NCI-H460 (cell line): ENCODE results near the gene COMMD4. TPM values are rescaled to one million over a fixed set of nuclear protein-coding genes. Genes with fewer than 3 reads are reported as not detected.
"Not testable (repeated sequence)": the region's sequence is repeated elsewhere in the genome, so short reads cannot be mapped to it uniquely, and the experiment has no call there.

Experiments used
- DNase-seq: peaks from one replicate; pipeline ENCODE4 v3.0.0-alpha.2; 2016; ENCODE audit warnings: low read depth; ENCODE audit errors: extremely low read depth
- total RNA-seq: library from RNA; depleted of rRNA; stranded (reverse); fragments of >200 nt; shearing (Covaris generic); gene quantifications from 2 replicates; pipeline ENCODE4 v1.2.3, GENCODE V29; 2014

COMMD4 gene
- total RNA-seq, 1 experiment from 2014 or later = 43.4 TPM

DNA sequence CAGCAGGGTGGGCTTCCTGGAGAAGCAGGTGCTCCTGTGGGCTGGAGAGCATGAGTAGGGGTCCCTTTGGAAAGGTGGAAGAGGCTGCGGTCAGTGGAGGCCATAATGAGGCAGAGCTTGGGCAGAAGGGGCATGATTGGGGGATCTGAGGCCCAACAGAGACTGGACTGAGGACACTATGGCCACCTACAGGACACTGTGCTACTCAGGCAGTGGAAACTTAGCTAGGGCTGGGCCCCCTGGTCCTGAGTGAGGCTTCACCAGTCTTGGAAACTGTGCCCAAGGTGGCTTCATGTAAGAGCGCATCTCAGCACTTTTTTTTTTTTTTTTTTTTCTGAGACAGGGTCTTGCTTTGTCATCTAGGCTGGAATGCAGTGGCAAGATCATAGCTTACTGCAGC, 6.3 kb upstream of the COMMD4 start:
- no peak for DNase-seq

DNA sequence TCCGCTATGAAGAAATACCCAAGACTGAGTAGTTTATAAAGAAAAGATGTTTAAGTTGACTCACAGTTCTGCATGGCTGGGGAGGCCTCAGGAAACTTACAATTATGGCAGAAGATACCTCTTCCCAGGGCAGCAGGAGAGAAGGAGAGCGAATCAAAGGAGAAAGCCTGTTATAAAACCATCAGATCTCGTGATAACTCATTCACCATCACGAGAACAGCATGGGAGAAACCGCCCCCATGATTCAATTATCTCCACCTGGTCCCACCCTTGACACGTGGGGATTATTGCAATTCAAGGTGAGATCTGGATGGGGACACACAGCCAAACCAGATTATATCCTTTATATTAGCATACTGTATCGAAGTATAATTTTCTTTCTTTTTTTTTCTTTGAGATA, 3.8 kb upstream of the COMMD4 start:
- not testable (repeated sequence) for DNase-seq

DNA sequence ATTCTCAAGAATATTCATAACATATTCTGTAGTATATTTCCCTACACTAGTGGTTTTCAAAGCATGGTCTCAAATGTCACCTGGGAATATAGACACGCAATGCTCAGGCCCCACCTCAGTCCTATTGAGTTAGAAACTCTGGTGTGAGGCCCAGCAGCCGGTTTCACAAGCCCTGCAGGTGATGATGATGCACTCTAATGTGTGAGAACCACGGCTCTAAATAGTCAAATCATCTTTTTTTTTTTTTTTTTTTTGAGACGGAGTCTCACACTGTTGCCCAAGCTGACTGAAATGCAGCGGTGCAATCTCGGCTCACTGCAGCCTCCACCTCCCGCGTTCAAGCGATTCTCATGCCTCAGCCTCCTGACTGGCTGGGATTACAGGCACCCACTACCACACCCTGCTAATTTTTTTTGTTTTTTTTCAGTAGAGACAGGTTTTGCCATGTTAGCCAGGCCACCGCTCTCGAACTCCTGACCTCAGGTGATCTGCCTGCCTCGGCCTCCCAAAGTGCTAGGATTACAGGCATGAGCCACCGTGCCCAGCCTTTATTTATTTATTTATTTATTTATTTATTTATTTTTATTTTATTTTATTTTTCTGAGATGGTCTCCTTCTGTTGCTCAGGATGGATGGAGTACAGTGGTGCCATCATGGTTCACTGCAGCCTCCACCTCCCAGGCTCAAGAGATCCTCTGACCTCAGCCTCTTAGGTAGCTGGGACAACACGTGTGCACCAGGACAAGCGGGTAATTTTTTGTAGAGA, 2.0 kb upstream of the COMMD4 start:
- not testable (repeated sequence) for DNase-seq

DNA sequence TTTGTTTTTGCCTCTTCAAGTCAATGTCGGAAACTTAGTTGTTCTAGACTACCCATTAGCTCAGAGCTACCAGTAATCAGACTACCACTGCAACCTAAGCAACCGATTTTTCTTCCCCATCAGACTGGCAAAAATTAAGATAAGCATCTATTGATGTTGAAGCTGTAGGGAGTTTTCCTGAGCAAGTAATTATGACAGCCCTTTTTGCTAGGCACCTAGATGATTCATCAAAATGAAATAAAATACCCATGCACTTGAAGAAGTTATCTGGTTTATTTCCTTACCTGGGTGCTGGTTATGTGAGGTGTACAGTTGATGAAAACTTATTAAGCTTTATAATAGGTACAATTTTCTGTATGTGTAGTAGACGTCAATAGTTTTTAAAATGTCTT, 554 bp upstream of the COMMD4 start:
- no peak for DNase-seq

DNA sequence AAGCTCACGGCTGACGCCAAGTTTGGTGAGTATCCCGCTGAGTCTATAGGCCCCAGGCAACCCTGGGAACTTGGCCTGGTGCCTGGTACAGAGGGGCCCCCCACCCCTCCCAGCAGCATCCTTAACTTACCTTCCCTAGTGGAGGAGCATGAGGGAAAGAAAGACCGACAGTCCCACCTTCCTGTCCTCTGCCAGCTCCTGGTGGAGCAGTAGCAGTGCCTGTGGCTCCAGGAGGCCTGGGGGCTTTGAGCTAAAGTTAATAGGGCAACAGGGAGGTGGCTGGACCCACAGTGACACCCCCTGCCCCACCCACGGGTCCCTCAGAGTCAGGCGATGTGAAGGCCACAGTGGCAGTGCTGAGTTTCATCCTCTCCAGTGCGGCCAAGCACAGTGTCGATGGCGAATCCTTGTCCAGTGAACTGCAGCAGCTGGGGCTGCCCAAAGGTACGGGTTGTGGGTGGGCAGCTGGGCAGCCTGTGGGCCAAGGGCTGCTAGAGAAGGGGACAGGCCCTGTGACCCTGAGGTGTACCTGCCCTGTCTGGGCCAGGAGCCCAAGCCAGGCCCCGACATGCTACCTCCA, 2.9 kb downstream of the COMMD4 start:
- DNase-seq = no peak

DNA sequence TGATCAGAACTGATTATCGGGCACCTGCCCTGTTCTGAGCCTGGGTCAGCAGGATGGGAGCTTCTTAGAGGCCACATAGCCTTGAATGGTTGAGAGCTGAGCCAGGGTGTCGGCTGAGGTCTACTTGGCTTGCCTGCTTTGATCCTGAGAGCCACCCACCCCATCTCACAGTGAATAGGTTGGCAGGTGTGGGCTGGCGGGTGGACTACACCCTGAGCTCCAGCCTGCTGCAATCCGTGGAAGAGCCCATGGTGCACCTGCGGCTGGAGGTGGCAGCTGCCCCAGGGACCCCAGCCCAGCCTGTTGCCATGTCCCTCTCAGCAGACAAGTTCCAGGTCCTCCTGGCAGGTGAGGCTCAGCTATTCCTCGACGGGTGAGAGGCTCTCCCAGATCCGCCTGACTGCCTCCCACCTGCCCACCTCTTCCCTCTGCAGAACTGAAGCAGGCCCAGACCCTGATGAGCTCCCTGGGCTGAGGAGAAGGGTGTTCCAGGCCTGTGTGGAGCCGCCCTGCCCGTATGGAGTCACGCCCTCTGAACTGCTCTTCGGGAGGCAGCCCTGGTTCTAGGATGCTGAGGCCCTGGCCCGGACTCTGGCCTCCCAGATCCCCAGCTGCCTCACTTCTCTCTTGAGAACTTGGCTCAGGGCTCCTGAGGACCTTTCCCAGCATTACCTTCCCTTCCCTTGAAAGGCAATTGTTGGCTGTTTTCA, 3.8 kb downstream of the COMMD4 start:
- no peak for DNase-seq

DNA sequence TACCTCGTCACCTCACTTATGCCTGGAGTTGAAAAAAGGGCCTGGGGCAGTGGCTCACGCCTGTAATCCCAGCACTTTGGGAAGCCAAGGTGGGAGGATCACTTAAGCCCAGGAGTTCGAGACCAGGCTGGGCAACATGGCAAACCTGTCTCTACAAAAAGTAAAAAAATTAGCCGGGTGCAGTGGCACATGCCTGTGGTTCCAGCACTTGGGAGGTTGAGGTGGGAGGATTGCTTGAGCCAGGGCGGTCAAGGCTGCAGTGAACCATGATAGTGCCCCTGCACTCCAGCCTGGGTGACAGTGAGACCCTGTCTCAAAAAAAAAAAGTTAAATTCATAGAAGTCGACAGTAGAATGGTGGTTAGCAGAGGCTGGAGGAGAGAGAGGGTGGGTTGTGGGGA, 6.4 kb downstream of the COMMD4 start:
- no peak for DNase-seq

DNA sequence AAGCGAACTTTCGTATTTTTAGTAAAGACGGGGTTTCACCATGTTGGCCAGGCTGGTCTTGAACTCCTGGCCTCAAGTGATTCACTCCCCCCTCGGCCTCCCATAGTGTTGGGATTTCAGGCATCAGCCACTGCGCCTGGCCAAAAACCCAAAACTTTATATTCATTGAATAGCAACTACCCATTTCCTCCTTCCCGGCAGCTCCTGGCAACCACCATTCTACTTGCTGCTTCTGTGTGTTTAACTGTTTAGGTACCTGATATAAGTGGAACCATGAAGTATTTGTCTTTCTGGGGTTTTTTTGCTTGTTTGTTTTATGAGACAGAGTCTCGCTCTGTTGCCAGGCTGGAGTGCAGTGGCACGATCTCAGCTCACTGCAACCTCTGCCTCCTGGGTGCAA, 8.1 kb downstream of the COMMD4 start:
- not testable (repeated sequence) for DNase-seq

DNA sequence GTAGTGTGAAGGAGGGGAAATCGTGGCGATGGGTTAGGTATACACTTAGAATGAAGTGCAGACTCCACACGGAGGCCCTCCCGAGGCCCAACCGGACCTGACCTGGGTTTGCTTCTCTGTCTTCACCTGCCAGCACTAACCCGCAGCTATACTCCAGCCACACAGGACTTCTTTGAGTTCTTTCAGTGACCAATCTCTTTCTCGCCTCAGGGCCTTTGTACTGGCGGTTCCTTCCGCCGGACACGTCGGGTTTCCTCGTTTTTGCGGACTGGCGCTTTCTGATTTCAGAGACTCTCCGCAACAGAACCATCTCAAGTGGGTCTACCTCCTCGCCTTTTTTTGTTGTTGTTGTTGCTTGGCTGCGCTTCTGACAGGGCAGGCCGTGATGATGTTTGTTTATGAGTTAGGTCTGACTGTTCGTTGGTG, 10.9 kb downstream of the COMMD4 start, which contains the start of gene NEIL1:
TSS of gene NEIL1 (plus strand) at position 244 of the 426 bp plus-strand sequence. CDS start 1,867 bp downstream, outside the sequence.
- no peak for DNase-seq

DNA sequence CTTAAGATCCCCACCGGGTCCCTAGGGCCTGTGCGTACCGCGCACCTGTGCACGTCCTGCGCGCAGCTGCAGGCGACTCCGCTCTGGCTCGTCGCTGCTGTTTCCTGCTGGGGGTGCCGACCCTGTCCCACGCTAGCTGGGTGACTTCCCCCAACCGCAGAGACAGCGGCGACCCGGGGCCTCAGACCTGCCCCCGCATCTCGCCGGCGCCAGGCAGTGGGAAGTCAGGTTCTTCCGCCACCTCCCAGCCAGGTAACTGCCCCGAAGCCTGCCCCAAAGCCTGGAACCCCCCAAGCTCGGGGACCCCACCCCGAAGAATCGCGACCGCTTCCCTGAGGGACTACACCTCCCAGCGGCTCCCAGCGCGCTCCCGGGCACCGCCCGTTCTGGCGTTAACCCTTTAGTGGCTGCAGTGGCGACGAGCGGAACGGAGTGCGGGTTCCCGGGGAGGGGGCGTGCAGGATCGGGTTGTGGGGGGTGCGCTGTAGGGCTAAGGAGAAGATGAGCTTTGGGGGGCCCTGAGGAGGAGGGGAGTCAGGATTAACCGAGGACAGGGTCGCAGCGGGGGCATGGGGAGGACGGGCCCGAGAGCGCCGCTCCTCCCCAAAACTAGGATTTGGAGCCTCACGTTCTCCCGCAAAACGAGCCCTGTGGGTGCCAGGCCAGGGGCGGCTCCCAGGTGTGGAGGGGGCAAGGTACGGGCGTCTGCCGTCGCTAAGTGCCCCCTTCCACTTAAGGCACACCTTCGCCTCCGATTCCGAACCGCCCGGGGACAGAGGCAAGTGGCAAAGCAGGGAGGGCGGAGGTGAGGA, 11.6 kb downstream of the COMMD4 start:
- peak; percentile 20 for DNase-seq

DNA sequence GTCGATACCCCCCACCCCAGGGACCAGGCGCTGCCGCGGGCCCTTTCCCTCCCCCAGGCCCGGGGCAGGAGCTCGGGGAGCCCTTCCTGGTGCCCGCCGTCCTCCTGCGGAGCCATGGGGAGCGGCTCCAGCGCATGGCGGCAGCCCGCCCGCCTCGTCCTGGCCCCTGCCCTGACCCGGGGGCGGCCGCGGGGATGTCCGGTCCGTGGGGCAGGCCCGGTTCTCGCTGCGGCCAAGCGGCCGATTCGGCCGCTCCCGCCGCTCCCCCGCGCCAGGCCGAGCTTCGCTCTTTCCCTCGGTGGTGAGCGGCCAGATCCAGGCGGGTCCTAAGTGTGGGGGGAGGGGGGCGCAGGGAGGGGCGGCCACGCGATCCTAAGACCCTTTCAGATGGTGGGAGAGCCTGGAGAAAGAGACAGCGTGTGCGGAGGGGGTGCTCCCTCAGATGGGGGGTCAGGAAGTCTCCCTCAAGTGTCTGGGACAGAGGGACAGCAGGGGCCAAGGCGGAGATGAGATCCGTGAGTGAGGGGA, 12.2 kb downstream of the COMMD4 start:
- DNase-seq = no peak

DNA sequence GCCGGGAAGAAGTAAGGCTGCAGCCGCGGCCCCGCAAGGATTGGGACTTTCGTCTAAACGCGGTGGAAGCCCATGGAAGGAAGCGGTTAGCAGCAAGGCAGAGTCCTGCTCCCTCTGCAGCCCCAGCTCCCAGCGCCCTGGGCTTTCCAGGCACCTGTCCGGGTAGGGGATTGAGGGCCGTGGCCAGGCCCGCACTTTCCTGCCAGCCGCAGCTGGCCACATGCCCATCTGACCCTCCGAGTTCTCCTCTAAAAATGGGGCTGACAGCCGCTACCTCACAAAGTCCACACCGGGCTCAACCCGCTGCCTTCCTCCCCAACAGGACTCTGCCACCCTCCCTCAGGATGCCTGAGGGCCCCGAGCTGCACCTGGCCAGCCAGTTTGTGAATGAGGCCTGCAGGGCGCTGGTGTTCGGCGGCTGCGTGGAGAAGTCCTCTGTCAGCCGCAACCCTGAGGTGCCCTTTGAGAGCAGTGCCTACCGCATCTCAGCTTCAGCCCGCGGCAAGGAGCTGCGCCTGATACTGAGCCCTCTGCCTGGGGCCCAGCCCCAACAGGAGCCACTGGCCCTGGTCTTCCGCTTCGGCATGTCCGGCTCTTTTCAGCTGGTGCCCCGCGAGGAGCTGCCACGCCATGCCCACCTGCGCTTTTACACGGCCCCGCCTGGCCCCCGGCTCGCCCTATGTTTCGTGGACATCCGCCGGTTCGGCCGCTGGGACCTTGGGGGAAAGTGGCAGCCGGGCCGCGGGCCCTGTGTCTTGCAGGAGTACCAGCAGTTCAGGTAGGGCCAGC, 12.9 kb downstream of the COMMD4 start:
- no peak for DNase-seq

DNA sequence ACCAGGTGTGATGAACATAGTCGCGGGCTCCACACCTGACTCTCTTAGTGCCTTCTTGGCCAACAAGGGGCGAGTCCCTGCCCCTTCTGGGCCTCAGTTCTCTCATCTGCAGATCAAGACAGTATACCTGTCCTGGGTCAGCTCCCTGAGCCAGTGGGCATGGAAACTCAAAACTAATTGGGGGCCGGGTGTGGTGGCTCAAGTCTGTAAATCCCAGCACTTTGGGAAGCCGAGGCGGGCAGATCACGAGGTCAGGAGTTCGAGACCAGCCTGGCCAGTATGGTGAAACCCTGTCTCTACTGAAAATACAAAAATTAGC, 13.4 kb downstream of the COMMD4 start:
- not testable (repeated sequence) for DNase-seq

DNA sequence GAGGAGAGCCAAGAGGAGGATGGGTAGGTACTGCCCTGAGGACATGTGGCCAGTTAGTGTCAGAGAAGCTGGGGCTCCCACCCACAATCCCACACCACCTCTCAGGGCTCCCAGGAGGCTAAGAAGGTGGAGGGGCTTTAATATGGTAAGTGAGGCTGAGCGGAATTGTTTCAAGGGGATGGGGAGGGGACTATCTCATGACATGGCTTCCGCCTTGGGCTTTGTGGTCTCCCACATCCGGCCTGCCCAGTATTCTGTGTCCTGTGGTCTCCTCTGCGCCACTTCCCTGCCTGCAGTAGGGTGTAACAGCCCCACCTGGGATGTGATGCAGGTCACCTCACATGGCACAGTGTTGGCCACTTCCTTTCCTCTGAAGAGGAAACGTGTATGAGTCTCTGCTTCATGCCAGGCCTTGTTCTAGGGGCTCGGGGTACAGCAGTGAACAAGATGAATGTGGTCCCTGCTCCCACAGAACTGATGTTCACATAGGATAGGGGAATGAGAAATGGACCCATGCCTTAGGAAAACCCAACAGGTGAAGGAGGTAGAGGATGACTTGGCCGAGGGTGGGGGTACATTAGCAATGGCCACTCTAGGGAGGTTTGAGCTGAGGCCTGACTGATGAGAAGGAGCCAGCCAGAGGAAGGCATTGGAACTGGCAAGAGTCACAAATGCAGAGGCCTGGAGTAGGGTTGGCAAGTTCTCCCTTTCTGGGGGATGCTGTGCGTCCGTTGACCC, 14.2 kb downstream of the COMMD4 start:
- no peak for DNase-seq

DNA sequence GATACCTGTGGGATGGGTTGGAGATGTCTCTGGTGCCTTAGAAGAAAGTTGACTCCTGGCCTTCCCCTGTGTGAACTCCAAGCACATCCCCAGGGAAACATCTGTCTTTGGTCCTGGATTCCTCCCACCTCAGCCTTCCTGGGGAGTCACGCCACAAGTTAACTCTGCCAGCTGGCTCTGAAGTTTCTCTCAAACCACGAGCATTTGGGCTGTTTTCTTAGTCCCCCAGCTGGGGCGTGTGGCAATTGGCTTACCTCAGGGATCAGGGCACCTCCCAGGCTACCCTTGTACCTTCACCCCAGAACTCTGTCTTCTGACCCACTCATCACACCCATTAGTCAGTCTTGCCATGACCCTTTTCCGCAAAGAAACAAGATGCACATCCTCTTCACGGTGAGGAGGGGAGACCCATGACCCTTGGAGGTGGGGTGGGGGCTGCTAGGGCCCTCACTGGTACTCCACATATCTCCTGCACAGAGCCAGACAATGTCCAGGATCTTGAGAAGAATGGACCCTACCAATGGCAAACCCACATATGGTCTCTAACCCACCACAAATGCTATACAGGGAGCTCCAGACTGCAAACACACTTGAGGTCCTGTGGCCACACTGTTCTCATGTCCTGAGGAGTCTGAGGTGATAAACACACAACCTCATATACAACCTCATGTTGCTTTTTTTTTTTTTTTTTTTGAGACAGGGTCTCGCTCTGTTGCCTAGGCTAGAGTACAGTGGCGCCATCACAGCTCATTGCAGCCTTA, 14.9 kb downstream of the COMMD4 start:
- DNase-seq = no peak

DNA sequence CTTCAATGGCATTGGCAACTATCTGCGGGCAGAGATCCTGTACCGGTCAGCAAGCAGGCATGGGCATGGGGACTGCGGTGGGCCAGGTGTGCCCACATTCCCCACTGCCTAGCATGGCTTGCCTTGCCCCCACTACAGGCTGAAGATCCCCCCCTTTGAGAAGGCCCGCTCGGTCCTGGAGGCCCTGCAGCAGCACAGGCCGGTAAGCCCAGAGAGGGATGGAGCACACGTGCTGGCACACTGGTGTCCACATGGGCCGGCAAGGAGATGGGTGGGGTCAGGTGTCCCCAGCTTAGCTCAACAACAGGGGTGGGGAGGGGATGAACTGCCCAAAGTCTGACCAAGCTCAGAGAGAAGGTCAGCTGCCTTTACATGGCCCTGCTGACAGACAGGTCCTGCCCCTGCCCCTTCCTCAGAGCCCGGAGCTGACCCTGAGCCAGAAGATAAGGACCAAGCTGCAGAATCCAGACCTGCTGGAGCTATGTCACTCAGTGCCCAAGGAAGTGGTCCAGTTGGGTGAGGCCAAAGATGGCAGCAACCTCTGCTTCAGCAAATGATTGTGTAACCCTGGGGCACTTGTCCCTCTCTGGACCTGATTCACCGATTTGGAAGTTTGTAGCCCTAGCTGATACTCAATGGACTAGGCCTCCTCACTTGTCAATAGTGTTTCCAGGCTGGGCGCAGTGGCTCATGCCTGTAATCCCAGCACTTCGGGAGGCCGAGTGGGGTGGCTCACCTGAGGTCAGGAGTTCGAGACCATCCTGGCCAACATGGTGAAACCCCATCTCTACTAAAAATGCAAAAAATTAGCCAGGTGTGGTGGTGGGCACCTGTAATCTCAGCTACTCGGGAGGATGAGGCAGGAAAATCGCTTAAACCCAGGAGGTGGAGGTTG, 16.6 kb downstream of the COMMD4 start:
- DNase-seq = no peak

DNA sequence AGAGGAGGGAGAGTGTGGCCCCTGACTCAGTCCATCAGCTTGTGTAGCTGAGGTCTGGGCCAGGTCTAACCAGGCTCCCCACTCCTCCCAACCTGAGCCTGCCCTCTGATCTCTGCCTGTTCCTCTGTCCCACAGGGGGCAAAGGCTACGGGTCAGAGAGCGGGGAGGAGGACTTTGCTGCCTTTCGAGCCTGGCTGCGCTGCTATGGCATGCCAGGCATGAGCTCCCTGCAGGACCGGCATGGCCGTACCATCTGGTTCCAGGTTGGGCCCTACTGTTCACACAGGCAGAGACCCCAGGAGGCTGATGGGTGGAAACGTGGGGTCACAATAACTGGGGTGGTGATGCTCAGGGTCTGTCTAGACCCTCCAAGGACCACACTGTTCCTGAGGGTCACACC, 17.7 kb downstream of the COMMD4 start:
- DNase-seq = no peak

DNA sequence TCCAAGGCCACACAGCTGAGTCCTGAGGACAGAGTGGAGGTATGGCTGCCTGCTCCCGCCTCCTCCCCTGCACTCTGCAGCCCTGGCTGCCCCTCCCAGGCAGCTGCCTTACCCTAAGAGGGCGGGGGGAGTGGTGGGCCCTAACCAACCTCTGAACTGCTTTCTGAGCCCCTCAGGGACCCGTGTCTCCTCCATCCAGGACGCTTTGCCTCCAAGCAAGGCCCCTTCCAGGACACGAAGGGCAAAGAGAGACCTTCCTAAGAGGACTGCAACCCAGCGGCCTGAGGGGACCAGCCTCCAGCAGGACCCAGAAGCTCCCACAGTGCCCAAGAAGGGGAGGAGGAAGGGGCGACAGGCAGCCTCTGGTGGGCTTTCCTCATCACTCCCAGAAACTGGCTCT, 18.6 kb downstream of the COMMD4 start:
- no peak for DNase-seq
